ENCODE measurements around the gene OSBPL10. TPM values are rescaled to one million over a fixed set of nuclear protein-coding genes. Genes with fewer than 3 reads are reported as not detected.

The OSBPL10 gene
- total and polyA plus RNA-seq, 3 donors from 2014 or later, result 113 to 175 (median 160) TPM

GRCh38 chr3:31808143-31808720 is 172.8 kb downstream of the OSBPL10 start:
- no peak overlapping the region for H3K27ac ChIP-seq
- H3K36me3 ChIP-seq (ENCODE audit: low read depth, missing control alignments), result no peaks in the 10 kb centered on the region
- H3K27me3 ChIP-seq, result no peaks in the 10 kb centered on the region
- 93 to 95% methylated on average over 3 of the region's 3 CpGs for WGBS, 2 donors
- no peaks in the 10 kb centered on the region for H3K4me1 ChIP-seq
- intact Hi-C loops (cut with DNase I; ENCODE audit: low total_unique reads), result no loop called here
- TF ChIP-seq CTCF (IDR thresholded peaks at IDR 0.05) (no peak), POLR2A (IDR thresholded peaks at IDR 0.05) (no peak)
- no peak for DNase-seq
- no peak overlapping the region for H3K4me3 ChIP-seq
- no peaks in the 10 kb centered on the region for H3K9me3 ChIP-seq

DNA sequence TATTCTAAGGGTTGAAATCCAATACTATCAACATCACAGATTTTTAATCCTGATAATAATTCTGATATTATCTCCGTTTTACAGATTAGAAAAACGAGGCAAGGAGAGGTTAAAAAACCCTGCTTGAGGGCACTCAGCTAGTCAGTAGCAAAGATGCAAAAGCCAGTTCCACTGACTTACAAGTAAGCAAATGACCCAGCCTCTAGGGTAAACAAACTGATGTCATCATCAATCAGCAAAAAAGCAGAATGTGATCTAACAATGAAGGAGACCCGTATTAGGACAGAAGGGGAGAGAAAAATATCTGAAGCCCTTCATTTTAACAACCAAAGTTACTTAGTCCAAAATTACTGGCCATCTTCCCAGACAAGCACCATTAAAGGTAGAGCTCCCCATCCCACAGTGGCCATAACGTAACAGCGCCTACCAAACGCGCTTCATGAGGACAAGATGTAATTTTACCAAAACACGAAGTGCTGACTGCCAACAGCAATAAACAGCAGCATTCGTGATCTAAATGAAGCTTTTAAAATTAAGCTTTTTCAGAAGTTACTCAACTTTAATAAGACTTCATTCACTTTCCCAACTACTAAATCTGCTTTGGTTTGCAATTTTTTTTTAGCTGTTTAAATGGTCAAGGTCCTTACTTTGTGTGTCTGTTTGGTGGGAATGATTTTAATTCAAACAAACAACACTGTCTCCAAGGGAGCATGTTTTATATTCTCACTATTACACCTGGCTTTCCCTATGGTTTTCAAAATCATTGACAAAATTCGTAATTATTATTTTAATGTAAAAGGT is 176.6 kb downstream of the OSBPL10 start:
- H3K27ac ChIP-seq, result no peak overlapping the region
- DNase-seq, result peak; percentile 30
- WGBS, 2 donors, result 44 to 51% methylated on average over 10 of the region's 10 CpGs

GRCh38 chr3:31802981-31803740 is 177.9 kb downstream of the OSBPL10 start:
- no peak overlapping the region for H3K4me3 ChIP-seq

More for the DNA sequence above, 176.6 kb downstream of the OSBPL10 start:
- no peak overlapping the region for H3K4me3 ChIP-seq
- TF ChIP-seq CTCF (IDR thresholded peaks at IDR 0.05) (no peak), POLR2A (IDR thresholded peaks at IDR 0.05) (no peak)
- intact Hi-C loops (cut with DNase I; ENCODE audit: low total_unique reads), result no loop called here
- no peaks in the 10 kb centered on the region for H3K27me3 ChIP-seq
- no peaks in the 10 kb centered on the region for H3K9me3 ChIP-seq
- no peaks in the 10 kb centered on the region for H3K36me3 ChIP-seq (ENCODE audit: low read depth, missing control alignments)
- H3K4me1 ChIP-seq, result no peaks in the 10 kb centered on the region

DNA sequence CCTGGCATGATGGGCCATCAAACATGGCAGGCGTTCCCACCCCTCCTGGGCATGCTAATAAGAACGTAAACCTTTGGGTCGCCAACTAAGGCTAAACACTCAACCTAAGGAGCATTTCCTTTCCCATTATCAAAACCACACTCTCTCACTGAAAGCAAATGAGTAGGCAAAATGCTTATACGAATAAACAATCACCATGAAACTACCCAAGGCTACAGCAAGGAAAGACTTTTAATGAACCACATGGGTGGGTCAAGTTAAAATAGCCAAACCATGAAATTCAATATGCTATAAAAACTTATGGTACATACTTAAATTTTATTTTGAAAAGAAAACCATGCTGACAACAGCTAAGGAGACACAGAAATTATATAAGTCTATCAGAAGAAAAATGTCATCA is 180.6 kb downstream of the OSBPL10 start:
- H3K27me3 ChIP-seq, result no peaks in the 10 kb centered on the region
- intact Hi-C loops (cut with DNase I; ENCODE audit: low total_unique reads), result no loop called here
- no peak overlapping the region for H3K4me3 ChIP-seq
- TF ChIP-seq CTCF (IDR thresholded peaks at IDR 0.05), result no peak
- TF ChIP-seq POLR2A (IDR thresholded peaks at IDR 0.05), result no peak
- H3K36me3 ChIP-seq (ENCODE audit: low read depth, missing control alignments), result no peaks in the 10 kb centered on the region
- H3K27ac ChIP-seq, result no peak overlapping the region
- no peaks in the 10 kb centered on the region for H3K9me3 ChIP-seq
- DNase-seq, result no peak
- 96 to 97% methylated on average over 4 of the region's 4 CpGs for WGBS, 2 donors
- no peaks in the 10 kb centered on the region for H3K4me1 ChIP-seq

More at GRCh38 chr3:31802981-31803740, 177.9 kb downstream of the OSBPL10 start:
- 65 to 67% methylated on average over 6 to 7 of the region's 7 CpGs for WGBS, 2 donors
- no peak overlapping the region for H3K27ac ChIP-seq
- H3K36me3 ChIP-seq (ENCODE audit: low read depth, missing control alignments), result no peaks in the 10 kb centered on the region
- no peaks in the 10 kb centered on the region for H3K4me1 ChIP-seq
- no peaks in the 10 kb centered on the region for H3K27me3 ChIP-seq
- no peaks in the 10 kb centered on the region for H3K9me3 ChIP-seq
- DNase-seq, result no peak
- intact Hi-C loops (cut with DNase I; ENCODE audit: low total_unique reads), result no loop called here
- TF ChIP-seq CTCF (IDR thresholded peaks at IDR 0.05) (no peak), POLR2A (IDR thresholded peaks at IDR 0.05) (no peak)
